OCI-LY1 (cell line): ENCODE results near the gene CCER1.

ENCODE experiments used
- CTCF ChIP-seq: fragments of 200-600 bp; sonication (generic), shearing (Covaris generic); IDR thresholded peaks from 2 replicates; pipeline ENCODE4 v1.5.1; 2017; ENCODE audit warnings: mild to moderate bottlenecking, antibody characterized with exemption, low read length, moderate library complexity, mixed read lengths
- EZH2 ChIP-seq: fragments of 200-600 bp; sonication (generic), shearing (Covaris generic); IDR thresholded peaks from 2 replicates; pipeline ENCODE4 v1.8.0; 2017; ENCODE audit warnings: borderline replicate concordance, mixed run types, mild to moderate bottlenecking, antibody characterized with exemption, low read length, moderate library complexity, mixed read lengths

- no peak for TF ChIP-seq EZH2
- TF ChIP-seq CTCF: no peak
Measured at GRCh38 chr12:90951432-90952105, 3.4 kb downstream of the CCER1 start.
